ENCODE data around the gene C10orf53.

C10orf53 gene

GRCh38 chr10:49679480-49679893 is at the start of gene C10orf53:
Gene C10orf53 (plus strand): TSS chr10:49679651. CDS start chr10:49679698, 47 bp downstream.
- peak; percentile 58 for DNase-seq (ENCODE audit: low read depth, low spot score)

- DNase-seq (ENCODE audit: low read depth, low spot score) = no peak
Measured at GRCh38 chr10:49631975-49632374, 47.5 kb upstream of the C10orf53 start.

GRCh38 chr10:49632406-49633317 is 46.8 kb upstream of the C10orf53 start:
- DNase-seq (ENCODE audit: low read depth, low spot score) = no peak

- no peak for DNase-seq (ENCODE audit: low read depth, low spot score)
Measured at GRCh38 chr10:49633327-49634068, 46.0 kb upstream of the C10orf53 start.

- no peak for DNase-seq (ENCODE audit: low read depth, low spot score)
Measured at GRCh38 chr10:49634069-49634660, 45.3 kb upstream of the C10orf53 start.

- DNase-seq (ENCODE audit: low read depth, low spot score) = no peak
Measured at GRCh38 chr10:49642311-49642710, 37.1 kb upstream of the C10orf53 start.

- no peak for DNase-seq (ENCODE audit: low read depth, low spot score)
Measured at GRCh38 chr10:49643241-49644034, 36.0 kb upstream of the C10orf53 start.

GRCh38 chr10:49644035-49644646 is 35.3 kb upstream of the C10orf53 start:
- no peak for DNase-seq (ENCODE audit: low read depth, low spot score)

- no peak for DNase-seq (ENCODE audit: low read depth, low spot score)
Measured at GRCh38 chr10:49645417-49645816, 34.0 kb upstream of the C10orf53 start.

- DNase-seq (ENCODE audit: low read depth, low spot score) = no peak
Measured at GRCh38 chr10:49645871-49646870, 33.3 kb upstream of the C10orf53 start.

- no peak for DNase-seq (ENCODE audit: low read depth, low spot score)
Measured at GRCh38 chr10:49647554-49647953, 31.9 kb upstream of the C10orf53 start.

GRCh38 chr10:49647985-49648795 is 31.3 kb upstream of the C10orf53 start:
- DNase-seq (ENCODE audit: low read depth, low spot score) = no peak

- peak; percentile 9 for DNase-seq (ENCODE audit: low read depth, low spot score)
Measured at GRCh38 chr10:49649294-49649693, 30.2 kb upstream of the C10orf53 start.

- DNase-seq (ENCODE audit: low read depth, low spot score) = no peak
Measured at GRCh38 chr10:49649936-49650723, 29.3 kb upstream of the C10orf53 start.

- DNase-seq (ENCODE audit: low read depth, low spot score) = no peak
Measured at GRCh38 chr10:49650724-49651034, 28.8 kb upstream of the C10orf53 start.

GRCh38 chr10:49651039-49651835 is 28.2 kb upstream of the C10orf53 start:
- no peak for DNase-seq (ENCODE audit: low read depth, low spot score)

GRCh38 chr10:49651917-49652316 is 27.5 kb upstream of the C10orf53 start:
- no peak for DNase-seq (ENCODE audit: low read depth, low spot score)
